Liver (tissue), 9 donors: Measurements from ENCODE around the gene CLEC17A. TPM values are rescaled to one million over a fixed set of nuclear protein-coding genes. Genes with fewer than 3 reads are reported as not detected.

ENCODE experiments used
- DNase-seq: peaks from one replicate; pipeline ENCODE4 v3.0.0-alpha.2; 2017; ENCODE audit warnings: low spot score
- H3K27ac ChIP-seq, 2 donors: one replicate each; pipeline ENCODE4 v1.7.0; 2013; ENCODE audit warnings: inconsistent platforms in 2 of 2, low read length in 2 of 2, control low read depth in 1 of 2, low read depth in 1 of 2, mild to moderate bottlenecking in 1 of 2
- H3K27me3 ChIP-seq, 4 donors: one replicate each; pipeline versions ENCODE4 v1.6.1 to v1.7.0; 2013; ENCODE audit warnings: low read length in 3 of 4, inconsistent platforms in 1 of 4, mild to moderate bottlenecking in 1 of 4, moderate library complexity in 1 of 4; ENCODE audit not compliant: control insufficient read depth in 4 of 4, insufficient read depth in 4 of 4
- H3K36me3 ChIP-seq, 4 donors: one replicate each; pipeline versions ENCODE4 v1.6.1 to v1.7.0; 2013; ENCODE audit warnings: low read length in 3 of 4, mild to moderate bottlenecking in 3 of 4, low read depth in 1 of 4, moderate library complexity in 1 of 4; ENCODE audit not compliant: control insufficient read depth in 4 of 4, insufficient read depth in 3 of 4
- H3K4me1 ChIP-seq, 4 donors: one replicate each; pipeline versions ENCODE4 v1.6.1 to v1.7.0; 2013; ENCODE audit warnings: low read length in 3 of 4, mild to moderate bottlenecking in 3 of 4, moderate library complexity in 1 of 4; ENCODE audit not compliant: control insufficient read depth in 4 of 4, insufficient read depth in 4 of 4
- H3K4me3 ChIP-seq, 3 donors: one replicate each; pipeline versions ENCODE4 v1.6.1 to v1.7.0; 2013; ENCODE audit warnings: low read length in 3 of 3, control low read depth in 1 of 3, low read depth in 1 of 3, mild to moderate bottlenecking in 1 of 3
- H3K9ac ChIP-seq, 2 donors: one replicate each; pipeline ENCODE4 v1.7.0; 2013; ENCODE audit warnings: low read length in 2 of 2, mild to moderate bottlenecking in 2 of 2, moderate library complexity in 2 of 2, control low read depth in 1 of 2, low read depth in 1 of 2
- H3K9me3 ChIP-seq, 4 donors: one replicate each; pipeline versions ENCODE4 v1.6.1 to v1.7.0; 2013; ENCODE audit warnings: low read length in 3 of 4; ENCODE audit not compliant: control insufficient read depth in 4 of 4
- CTCF ChIP-seq: fragments of 150-350 bp; IDR thresholded peaks from 2 replicates; pipeline ENCODE4 v1.5.1; 2017; ENCODE audit warnings: improper control_type of control experiment, low read depth, low read length; ENCODE audit not compliant: missing input control
- EGR1 ChIP-seq, 2 donors: IDR thresholded peaks; 2 replicates each; pipeline ENCODE4 v1.6.1; 2016 to 2018; ENCODE audit warnings: antibody characterized with exemption in 2 of 2, low read depth in 2 of 2
- FOXA1 ChIP-seq: IDR thresholded peaks from 2 replicates; pipeline ENCODE4 v1.6.1; 2016; ENCODE audit warnings: antibody characterized with exemption
- FOXA2 ChIP-seq: IDR thresholded peaks from 2 replicates; pipeline ENCODE4 v1.6.1; 2016; ENCODE audit warnings: antibody characterized with exemption
- GABPA ChIP-seq, 2 donors: IDR thresholded peaks in 1 of 2; conservative IDR thresholded peaks in 1 of 2; 2 replicates each; pipeline ENCODE4 v1.6.1; 2016; ENCODE audit warnings: antibody characterized with exemption in 2 of 2, mild to moderate bottlenecking in 1 of 2, moderate library complexity in 1 of 2
- HNF4G ChIP-seq: IDR thresholded peaks from 2 replicates; pipeline ENCODE4 v1.6.1; 2016; ENCODE audit warnings: antibody characterized with exemption
- JUND ChIP-seq, 2 donors: IDR thresholded peaks; 2 replicates each; pipeline ENCODE4 v1.6.1; 2016; ENCODE audit warnings: antibody characterized with exemption in 2 of 2
- NR2F2 ChIP-seq: IDR thresholded peaks from 2 replicates; pipeline ENCODE4 v1.6.1; 2016; ENCODE audit warnings: antibody characterized with exemption
- RAD21 ChIP-seq, 2 donors: IDR thresholded peaks; 2 replicates each; pipeline ENCODE4 v1.6.1; 2016; ENCODE audit warnings: antibody characterized with exemption in 2 of 2, mild to moderate bottlenecking in 2 of 2
- RXRA ChIP-seq, 2 donors: IDR thresholded peaks; 2 replicates each; pipeline ENCODE4 v1.6.1; 2017 to 2018; ENCODE audit warnings: antibody characterized with exemption in 2 of 2, mild to moderate bottlenecking in 1 of 2
- SP1 ChIP-seq: IDR thresholded peaks from 2 replicates; pipeline ENCODE4 v1.6.1; 2018; ENCODE audit warnings: antibody characterized with exemption, mild to moderate bottlenecking
- TAF1 ChIP-seq: conservative IDR thresholded peaks from 2 replicates; pipeline ENCODE4 v1.6.1; 2016; ENCODE audit warnings: antibody characterized with exemption, mild to moderate bottlenecking
- YY1 ChIP-seq: IDR thresholded peaks from 2 replicates; pipeline ENCODE4 v1.6.1; 2016; ENCODE audit warnings: antibody characterized with exemption, mild to moderate bottlenecking
- WGBS: extraction: QIAGEN DNeasy Blood & Tissue Kit; methylation state at CpG from one replicate; pipeline ENCODE4 v1.1.7; 2013; 5-methylcytosine and 5-hydroxymethylcytosine counted together
- polyA plus RNA-seq, 2 donors: library from polyadenylated mRNA; stranded (reverse) in 1 of 2; unstranded in 1 of 2; fragments of 200-250 nt in 1 of 2; fragments of >200 nt in 1 of 2; fragmentation: Nextera tagmentation in 1 of 2; extraction: Ambion mirVana in 1 of 2; gene quantifications; one replicate each; pipeline versions ENCODE4 v1.2.1 to v1.2.3, GENCODE V29; 2013 to 2015
- total RNA-seq, 2 donors: library from RNA; depleted of rRNA; stranded (reverse); fragments of >200 nt; gene quantifications; one replicate each; pipeline ENCODE4 v1.2.3, GENCODE V29; 2014
- TF ChIP-seq, protein P1 (sequence below): IDR thresholded peaks from 2 replicates; pipeline ENCODE4 v1.6.1; 2016; ENCODE audit warnings: antibody characterized with exemption
- TF ChIP-seq, protein P2 (sequence below): IDR thresholded peaks from 2 replicates; pipeline ENCODE4 v1.6.1; 2016; ENCODE audit warnings: antibody characterized with exemption, mild to moderate bottlenecking
- TF ChIP-seq, protein P3 (sequence below): IDR thresholded peaks from 2 replicates; pipeline ENCODE4 v1.6.1; 2016; ENCODE audit warnings: antibody characterized with exemption
- TF ChIP-seq, protein P4 (sequence below): IDR thresholded peaks from 2 replicates; pipeline ENCODE4 v1.6.1; 2016; ENCODE audit warnings: antibody characterized with exemption
- donor health status: healthy.
- donor health status: healthy.
- donor health status: healthy.
- donor health status: healthy.
- donor health status: healthy.

CLEC17A gene
- total and polyA plus RNA-seq, 4 donors: 0.22 to 0.28 TPM; not detected in 2

GRCh38 chr19:14606627-14607026 is 23.7 kb downstream of the CLEC17A start:
- Histone ChIP-seq H3K9ac (no peak overlapping the region), H3K9me3 (peaks cover 0 to 4% (median 0%) of the 10 kb centered on the region in 4 donors), H3K36me3 (no peaks in the 10 kb centered on the region), H3K27ac (no peak overlapping the region), H3K4me1 (no peaks in the 10 kb centered on the region), H3K27me3 (no peaks in the 10 kb centered on the region), H3K4me3 (no peak overlapping the region)
- DNase-seq: no peak
- TF ChIP-seq, protein P1, sequence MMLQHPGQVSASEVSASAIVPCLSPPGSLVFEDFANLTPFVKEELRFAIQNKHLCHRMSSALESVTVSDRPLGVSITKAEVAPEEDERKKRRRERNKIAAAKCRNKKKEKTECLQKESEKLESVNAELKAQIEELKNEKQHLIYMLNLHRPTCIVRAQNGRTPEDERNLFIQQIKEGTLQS: no peak
- TF ChIP-seq FOXA1: no peak
- TF ChIP-seq YY1: no peak
- TF ChIP-seq CTCF: no peak
- no peak for TF ChIP-seq RXRA (IDR thresholded peaks at IDR 0.05)
- no peak for TF ChIP-seq EGR1 (IDR thresholded peaks at IDR 0.05; ENCODE audit: low read depth in 2 of 2)
- TF ChIP-seq GABPA (IDR thresholded peaks at IDR 0.05 in 1 of 2, conservative IDR thresholded peaks at IDR 0.05 in 1 of 2): no peak
- TF ChIP-seq, protein P2, sequence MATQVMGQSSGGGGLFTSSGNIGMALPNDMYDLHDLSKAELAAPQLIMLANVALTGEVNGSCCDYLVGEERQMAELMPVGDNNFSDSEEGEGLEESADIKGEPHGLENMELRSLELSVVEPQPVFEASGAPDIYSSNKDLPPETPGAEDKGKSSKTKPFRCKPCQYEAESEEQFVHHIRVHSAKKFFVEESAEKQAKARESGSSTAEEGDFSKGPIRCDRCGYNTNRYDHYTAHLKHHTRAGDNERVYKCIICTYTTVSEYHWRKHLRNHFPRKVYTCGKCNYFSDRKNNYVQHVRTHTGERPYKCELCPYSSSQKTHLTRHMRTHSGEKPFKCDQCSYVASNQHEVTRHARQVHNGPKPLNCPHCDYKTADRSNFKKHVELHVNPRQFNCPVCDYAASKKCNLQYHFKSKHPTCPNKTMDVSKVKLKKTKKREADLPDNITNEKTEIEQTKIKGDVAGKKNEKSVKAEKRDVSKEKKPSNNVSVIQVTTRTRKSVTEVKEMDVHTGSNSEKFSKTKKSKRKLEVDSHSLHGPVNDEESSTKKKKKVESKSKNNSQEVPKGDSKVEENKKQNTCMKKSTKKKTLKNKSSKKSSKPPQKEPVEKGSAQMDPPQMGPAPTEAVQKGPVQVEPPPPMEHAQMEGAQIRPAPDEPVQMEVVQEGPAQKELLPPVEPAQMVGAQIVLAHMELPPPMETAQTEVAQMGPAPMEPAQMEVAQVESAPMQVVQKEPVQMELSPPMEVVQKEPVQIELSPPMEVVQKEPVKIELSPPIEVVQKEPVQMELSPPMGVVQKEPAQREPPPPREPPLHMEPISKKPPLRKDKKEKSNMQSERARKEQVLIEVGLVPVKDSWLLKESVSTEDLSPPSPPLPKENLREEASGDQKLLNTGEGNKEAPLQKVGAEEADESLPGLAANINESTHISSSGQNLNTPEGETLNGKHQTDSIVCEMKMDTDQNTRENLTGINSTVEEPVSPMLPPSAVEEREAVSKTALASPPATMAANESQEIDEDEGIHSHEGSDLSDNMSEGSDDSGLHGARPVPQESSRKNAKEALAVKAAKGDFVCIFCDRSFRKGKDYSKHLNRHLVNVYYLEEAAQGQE: no peak
- TF ChIP-seq, protein P3, sequence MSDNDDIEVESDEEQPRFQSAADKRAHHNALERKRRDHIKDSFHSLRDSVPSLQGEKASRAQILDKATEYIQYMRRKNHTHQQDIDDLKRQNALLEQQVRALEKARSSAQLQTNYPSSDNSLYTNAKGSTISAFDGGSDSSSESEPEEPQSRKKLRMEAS: no peak
- no peak for TF ChIP-seq SP1
- TF ChIP-seq, protein P4, sequence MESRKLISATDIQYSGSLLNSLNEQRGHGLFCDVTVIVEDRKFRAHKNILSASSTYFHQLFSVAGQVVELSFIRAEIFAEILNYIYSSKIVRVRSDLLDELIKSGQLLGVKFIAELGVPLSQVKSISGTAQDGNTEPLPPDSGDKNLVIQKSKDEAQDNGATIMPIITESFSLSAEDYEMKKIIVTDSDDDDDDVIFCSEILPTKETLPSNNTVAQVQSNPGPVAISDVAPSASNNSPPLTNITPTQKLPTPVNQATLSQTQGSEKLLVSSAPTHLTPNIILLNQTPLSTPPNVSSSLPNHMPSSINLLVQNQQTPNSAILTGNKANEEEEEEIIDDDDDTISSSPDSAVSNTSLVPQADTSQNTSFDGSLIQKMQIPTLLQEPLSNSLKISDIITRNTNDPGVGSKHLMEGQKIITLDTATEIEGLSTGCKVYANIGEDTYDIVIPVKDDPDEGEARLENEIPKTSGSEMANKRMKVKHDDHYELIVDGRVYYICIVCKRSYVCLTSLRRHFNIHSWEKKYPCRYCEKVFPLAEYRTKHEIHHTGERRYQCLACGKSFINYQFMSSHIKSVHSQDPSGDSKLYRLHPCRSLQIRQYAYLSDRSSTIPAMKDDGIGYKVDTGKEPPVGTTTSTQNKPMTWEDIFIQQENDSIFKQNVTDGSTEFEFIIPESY: no peak
- no peak for TF ChIP-seq RAD21 (IDR thresholded peaks at IDR 0.05)
- TF ChIP-seq TAF1: no peak
- no peak for TF ChIP-seq FOXA2
- no peak for TF ChIP-seq NR2F2
- no peak for TF ChIP-seq JUND (IDR thresholded peaks at IDR 0.05)
- WGBS: 72% methylated on average over 9 of the region's 9 CpGs

DNA sequence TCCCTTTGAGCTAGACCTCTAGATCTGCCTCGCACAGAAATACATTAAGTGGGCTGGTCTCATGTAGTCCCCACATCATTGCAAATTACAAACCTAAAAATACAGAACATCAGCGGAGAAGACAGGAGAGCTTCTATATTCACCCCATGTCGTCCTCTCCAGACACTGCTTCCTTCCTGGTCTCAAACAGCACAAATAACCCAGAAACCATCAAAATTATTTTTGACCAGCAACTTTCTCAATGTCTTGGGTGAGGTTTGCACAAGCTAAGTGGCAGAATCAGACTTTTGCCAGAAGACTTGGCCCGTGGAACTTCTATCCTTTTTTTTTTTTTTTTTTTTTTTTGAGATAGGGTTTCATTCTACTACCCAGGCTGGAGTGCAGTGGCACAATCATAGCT is 28.2 kb downstream of the CLEC17A start:
- Histone ChIP-seq H3K4me1 (no peaks in the 10 kb centered on the region), H3K27ac (no peak overlapping the region)
- 73% methylated on average over 4 of the region's 4 CpGs for WGBS
- TF ChIP-seq CTCF (no peak), RAD21 (IDR thresholded peaks at IDR 0.05) (no peak), HNF4G (no peak), EGR1 (IDR thresholded peaks at IDR 0.05; ENCODE audit: low read depth in 2 of 2) (no peak), FOXA2 (no peak), NR2F2 (no peak), FOXA1 (no peak), GABPA (IDR thresholded peaks at IDR 0.05 in 1 of 2, conservative IDR thresholded peaks at IDR 0.05 in 1 of 2) (no peak)
- TF ChIP-seq, protein P2: no peak
- TF ChIP-seq, protein P1: no peak
- TF ChIP-seq, protein P3: no peak

More for the DNA sequence above, 28.2 kb downstream of the CLEC17A start:
- Histone ChIP-seq H3K4me3 (no peak overlapping the region), H3K9ac (no peak overlapping the region), H3K9me3 (no peaks in the 10 kb centered on the region), H3K36me3 (no peaks in the 10 kb centered on the region), H3K27me3 (no peaks in the 10 kb centered on the region)
- DNase-seq: no peak
